ENCODE results near the gene RPRM.
"Not testable (repeated sequence)": the region's sequence is repeated elsewhere in the genome, so short reads cannot be mapped to it uniquely, and the experiment has no call there.

DNA sequence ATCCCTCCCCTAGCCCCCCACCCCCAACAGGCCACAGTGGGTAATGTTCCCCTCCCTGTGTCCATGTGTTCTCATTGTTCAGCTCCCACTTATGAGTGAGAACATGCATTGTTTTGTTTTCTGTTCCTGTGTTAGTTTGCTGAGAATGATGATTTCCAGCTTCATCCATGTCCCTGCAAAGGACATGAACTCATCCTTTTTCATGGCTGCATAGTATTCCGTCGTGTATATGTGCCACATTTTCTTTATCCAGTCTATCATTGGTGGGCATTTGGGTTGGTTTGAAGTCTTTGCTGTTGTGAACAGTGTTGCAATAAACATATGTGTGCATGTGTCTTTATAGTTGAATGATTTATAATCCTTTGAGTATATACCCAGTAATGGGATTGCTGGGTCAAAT is 38.5 kb downstream of the RPRM start:
- TF ChIP-seq CTCF, POLR2A (IDR thresholded peaks at IDR 0.05): not testable (repeated sequence)
